ENCODE data around the gene FCER1G.

FCER1G gene

DNA sequence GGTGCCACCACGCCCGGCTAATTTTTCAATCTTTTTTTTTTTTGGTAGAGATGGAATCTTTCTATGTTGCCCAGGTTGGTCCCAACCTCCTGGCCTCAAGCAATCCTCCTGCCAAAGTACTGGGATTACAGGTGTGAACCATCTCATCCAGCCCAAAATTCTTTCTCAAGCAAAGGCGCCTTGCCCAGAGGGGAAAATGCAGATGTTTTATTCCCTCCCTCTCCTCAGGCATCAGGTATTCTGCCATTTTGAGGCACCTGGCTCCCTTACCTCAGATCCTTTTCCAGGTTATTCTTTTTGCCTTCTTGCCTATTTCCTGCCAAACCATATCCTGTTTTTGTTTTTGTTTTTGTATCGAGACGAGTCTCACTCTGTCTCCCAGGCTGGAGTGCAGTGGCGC lies 26.7 kb upstream of the FCER1G start:
- DNase-seq (ENCODE audit: low read depth, low spot score) = no peak

DNA sequence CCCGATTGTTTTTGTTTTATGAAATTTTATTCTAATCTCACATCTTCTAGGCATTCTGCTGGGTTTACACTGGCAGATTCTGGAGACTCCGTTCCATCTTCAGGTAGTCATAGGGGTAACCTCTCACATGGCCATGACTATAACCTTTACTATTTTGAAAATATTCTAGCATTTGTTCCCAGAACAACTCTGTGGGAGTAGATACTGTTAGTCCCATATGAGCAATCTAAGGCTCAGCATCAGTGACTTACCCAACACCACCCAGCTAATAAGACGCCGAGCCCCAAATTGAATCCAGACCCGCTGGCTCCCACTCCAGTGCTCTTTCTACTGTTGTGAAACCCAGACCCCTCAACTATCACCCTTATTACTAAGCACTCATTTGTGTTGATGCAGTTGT lies 26.1 kb upstream of the FCER1G start:
- no peak for DNase-seq (ENCODE audit: low read depth, low spot score)

DNA sequence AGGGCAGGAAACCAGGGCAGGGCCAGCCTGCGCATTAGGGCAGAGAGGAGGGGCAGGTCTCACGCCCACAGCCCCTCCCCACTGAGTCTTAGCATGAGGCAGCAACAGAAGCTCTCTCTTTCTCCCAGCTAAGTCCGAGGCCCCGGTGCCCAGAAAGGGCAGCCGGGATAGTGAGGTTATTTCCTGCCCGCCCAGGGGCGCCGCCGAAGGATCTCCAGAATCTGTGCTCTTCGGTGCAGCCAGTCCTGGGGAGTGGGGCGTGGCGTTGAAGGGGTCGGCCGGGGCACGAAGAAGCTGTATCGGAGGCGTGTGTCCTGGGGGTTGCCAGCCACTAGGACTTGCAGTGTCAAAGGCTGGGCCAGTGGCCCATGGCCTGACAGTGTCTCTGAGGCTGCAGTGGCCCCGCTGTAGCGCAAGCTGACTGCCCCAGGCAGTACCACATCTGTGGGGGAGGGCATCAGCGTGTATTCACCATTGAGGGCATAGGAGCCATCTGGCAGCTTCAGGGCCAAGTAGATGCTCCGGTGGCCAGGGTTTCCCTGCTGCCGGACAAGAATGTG lies 24.1 kb upstream of the FCER1G start:
- peak; percentile 60 for DNase-seq (ENCODE audit: low read depth, low spot score)

DNA sequence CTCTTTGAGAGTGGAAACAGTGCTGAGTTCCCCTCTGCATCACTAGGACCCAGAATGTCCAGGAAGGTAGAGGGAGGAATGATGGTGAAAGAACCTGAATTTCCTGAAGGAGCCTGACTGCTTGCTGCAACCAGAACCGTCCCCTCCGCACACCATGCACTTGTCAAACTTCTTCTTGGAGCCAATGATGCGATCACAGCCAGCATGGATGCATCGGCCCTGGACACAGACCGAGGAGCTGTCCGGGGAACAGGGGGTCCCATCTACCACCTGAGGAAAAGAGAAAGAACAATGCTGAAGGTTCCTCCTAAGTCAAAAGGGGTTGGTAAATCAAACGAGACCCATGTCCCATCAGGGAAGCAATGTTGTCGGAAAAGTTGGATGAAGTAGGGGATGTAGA lies 23.1 kb upstream of the FCER1G start:
- no peak for DNase-seq (ENCODE audit: low read depth, low spot score)

DNA sequence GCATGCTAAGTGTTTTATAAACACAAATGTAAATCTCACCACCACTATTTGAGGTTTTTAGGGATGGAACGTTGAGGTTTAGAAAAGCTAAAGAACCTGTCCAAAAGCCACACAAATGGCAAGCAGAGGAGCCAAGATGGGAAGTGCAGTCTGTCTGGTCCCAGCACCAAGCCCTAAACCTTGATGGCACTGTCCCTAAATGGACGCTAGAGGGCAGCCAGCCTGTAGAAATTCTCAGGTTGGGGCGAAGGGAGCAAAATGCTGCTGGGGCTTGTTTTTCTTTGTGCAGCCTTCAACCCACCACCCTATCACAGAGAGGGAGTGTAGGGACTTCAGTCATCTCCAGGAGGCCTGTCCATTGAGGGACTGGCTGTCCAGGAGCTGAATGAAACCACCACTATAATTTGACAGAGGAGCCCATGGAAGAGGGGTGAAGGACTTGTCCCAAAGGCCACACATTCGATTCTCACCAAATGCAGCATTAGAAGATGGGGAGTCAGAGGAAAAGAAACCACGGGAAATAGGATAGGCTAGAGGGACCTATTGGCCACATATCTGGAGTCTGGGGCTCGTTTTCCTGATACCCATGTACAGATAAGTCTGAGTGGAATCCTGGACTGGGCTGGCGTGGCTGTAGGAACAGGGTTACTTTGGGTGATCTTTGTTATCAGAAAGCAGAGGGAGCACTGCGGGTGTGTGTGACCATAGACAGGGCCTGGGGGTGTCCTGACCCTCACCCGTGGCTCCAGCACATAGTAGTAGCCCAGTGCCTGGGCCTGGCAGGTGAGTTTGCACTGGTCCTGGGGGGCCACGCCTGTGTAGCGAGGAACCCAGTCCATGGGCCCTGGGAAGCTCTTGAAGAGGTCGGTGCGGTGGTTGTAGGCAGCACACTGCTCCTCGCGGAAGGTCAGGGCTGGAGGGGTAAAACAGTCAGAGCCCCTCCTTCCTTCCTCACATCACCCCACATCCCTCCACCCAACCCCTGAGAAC lies 22.3 kb upstream of the FCER1G start:
- DNase-seq (ENCODE audit: low read depth, low spot score) = peak; percentile 86

DNA sequence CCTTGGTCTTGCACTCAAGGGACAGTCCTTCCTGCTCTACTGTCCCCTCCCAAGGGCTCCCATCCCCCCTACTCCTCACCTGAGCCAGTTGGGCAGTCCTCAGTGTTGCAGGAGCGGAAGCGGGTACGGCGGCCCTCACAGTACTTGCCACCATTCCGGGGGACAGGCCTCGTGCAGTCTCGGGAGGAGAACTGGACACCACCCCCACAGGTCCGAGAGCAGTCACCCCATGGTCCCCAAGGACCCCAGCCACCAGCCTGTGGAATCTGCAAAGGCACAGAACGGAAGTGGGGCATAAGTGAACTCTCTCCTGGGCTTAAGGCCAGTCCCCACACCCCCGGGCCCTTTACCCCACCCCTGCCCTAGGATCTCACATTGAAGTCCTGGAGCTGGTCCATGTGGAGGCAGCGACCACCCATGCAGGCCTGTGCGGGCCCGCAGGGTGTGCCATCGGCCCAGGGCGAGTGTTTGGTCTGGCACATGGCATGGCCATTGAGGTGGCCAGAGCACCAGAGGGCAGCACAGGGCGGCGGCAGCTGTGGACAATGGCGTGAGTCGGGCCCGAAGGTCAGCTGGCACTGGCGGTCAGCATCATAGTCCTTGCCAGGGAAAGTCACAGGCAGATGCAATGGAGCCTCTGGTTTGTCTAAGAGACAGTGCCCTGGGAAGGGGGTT lies 21.4 kb upstream of the FCER1G start:
- no peak for DNase-seq (ENCODE audit: low read depth, low spot score)

DNA sequence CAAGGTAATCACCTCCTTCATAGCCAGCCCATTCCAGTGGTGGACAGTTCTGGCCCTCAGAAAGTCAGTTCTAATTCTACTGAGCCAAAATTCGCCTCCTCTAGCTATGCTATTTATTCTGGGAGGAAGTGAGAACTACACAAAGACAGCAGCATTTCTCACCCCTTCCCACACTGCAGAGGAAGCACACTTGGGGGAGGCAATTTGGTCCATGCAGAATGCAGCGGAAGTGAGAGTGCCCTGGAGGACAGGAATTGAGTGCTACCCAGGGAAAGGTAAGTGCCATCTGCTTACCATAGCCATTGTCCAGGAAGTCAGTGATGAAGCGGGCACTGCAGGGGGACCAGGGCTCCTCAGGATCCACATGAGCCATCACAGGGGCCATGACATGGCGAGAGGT lies 19.9 kb upstream of the FCER1G start:
- no peak for DNase-seq (ENCODE audit: low read depth, low spot score)

DNA sequence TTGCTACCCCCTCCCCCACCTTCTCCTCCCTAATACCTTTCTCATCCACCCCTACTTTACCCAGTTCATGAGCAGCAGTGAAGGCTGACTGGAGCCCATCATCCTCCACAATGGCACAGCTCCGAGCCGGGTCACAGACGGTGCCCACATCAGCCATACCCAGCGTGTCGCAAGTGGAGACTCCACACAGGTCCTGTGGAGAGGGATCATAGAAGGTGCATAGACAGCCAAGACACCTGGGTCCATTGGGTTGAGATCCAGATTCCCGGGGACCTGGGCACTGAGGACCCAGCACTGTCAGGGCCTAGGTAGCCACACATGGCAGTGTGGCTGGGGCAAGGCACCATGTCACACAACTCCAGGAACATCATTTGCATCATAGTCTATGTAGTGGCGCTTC lies 19.0 kb upstream of the FCER1G start:
- no peak for DNase-seq (ENCODE audit: low read depth, low spot score)

DNA sequence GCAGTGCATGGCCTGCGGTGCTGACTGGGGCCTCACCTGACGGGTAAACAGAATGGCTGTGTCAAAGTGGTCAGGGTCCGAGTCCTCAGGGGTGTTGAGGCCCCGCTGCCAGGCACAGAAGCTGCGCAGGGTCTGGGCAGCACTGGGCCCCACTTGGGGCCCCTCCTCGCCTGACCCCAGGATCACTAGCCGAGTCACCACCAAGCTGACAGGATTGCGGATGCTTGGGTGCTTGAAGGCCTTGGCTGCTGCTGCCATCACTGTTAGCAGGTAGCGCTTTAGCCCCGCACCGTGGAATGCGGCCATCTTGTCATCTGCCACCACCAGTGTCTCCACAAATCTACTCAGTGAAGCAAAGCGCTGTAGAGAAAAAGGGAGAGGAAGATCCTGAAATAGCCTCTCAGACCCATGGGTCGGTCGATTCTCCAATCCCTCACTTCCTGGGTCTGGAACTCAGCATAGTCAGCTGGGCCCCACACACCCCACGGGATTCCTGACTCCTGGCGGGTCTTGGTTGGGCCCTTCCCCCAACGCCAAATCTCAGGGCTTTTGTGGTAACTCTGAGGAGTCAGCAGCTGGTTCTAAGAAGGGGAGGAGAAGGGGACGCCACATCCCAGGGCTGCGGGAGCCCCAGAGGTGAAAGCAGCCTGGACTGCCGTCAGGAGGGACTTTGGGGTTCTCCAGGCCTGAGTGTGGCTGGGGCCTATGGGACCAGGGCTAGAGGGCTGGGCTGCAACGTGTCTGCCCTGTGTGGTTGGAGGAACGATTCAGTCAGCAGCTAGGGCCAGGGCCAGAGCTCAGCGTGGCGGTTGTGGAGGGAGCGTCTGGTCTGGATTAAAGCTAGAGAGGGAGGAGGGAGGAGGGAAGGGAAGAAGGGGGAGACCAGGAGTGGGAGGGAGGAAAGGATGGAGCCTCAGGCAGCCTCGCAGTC lies 18.3 kb upstream of the FCER1G start:
- DNase-seq (ENCODE audit: low read depth, low spot score) = peak; percentile 70

DNA sequence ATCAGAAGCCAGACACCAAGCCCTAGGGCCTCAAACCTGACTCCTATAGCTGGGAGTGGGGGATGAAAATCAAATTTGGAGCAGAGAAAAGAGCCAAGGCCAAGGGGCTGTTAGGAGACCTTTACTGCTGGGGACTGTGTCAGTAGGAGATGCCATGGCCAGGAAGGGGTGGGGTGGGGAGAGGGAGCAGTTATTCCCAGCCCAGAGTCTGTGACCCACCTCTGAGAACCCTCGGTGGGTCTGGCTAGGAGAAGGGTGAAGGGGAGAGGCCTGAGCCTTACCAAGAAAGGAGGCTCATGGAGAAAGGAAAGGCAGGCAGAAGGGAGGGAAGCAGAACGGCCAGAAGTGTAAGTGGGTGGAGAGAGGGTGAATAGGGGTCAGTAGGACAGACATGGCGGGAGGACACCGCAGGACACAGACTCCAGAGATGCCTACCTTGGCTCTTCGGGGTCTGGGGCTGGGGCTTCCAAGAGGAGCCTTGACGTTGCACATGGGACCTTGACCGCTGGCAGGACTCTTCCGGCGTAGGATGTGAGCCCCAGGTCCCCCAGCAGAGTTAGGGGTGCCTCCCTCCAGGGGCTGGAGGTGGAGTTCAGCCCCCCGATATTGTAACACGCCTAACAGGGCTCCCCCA lies 17.4 kb upstream of the FCER1G start:
- DNase-seq (ENCODE audit: low read depth, low spot score) = no peak

DNA sequence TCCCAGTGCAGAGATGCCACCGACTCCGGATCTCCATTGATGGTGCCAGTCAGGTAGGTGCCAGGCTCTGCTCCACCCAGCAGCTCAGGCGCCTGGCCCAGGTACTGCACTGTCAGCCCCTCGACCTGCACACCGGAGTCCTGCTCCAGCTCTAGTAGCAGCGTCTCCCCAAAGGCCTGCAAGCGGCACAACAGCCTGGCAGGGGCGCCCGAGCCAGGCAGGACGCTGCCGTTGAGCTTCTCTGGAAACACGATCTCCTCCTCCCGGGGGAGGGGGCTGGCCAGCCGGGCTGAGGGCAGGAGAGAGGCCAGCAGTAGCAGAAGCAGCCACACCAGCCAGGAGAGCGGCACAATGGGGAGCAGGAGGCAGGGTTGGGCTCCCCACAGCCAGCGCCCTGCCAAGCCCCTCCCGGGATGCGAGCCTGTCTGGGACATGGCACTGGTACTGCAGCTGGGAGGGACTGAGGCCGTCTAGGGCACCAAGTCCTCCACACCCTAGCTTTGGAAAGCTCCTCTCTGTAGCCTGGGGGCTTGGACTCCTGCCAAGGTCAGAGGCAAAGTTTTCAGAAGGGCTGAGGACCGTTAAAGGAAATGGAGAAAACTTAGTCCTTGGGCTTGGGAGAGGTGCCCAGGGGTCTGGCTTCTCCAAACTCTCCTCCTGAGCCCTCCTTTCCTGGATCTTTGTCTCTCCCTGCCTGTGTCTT lies 16.8 kb upstream of the FCER1G start:
- peak; percentile 79 for DNase-seq (ENCODE audit: low read depth, low spot score)

DNA sequence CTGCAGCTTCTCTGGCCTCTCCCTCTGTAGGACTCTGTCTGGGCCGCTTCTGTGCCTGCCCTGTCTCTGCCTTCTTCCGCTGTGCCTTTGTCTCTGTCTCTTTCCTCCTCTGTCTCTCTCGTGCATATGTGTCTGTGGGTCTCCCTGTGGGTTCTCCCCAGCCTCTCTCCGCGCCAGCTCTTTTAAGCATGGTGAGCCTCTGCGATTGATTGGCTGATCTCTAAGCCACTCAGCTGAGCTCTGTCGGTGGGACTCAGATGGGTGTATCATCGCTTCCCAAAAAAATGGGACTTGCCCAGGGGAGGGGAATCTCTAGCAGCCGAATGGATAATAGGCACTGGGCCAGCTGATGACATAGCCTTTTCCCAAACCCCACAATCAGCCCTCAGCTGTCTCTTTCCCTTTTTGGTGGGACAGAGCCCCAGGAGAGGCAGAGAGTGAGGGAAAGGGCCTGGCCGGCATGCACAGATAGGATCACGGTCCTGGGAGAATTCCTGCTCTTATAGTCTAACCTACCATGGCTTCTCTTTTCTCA lies 16.1 kb upstream of the FCER1G start, which contains the start of gene ADAMTS4:
ADAMTS4 (minus strand) TSS at position 158 of the 535 bp plus-strand sequence. CDS start 427 bp downstream, outside the sequence.
- DNase-seq (ENCODE audit: low read depth, low spot score) = peak; percentile 56

DNA sequence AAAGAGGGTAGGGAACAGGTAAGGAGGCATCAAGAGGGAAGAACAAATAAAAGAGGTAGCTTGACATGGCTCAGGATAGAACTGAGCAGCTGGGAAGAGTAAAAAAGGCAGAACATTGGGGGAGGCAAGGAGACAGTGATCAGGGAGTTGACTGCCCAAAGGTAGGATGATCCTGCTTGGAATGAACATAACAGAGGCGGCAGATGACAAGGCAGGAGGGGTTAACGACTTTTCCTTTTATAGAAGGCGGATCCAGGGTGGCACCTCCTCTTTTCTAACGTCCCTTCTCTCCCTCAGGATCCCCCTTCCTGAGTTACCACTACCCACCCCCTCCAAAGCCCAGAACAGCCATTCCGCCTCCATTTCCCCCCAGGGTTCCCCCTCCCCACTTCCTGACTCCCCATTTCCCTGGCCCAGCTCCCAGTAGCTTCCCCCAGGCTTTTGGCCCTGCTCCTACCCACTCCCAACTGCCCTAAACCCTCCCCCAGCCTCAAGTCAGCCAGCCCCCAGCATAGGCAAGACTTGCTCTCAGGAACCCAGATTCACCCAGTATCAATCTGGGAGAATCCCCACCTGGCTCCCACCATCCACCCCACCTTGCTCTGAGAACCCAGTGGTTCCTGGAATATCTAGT lies 15.5 kb upstream of the FCER1G start:
- no peak for DNase-seq (ENCODE audit: low read depth, low spot score)

DNA sequence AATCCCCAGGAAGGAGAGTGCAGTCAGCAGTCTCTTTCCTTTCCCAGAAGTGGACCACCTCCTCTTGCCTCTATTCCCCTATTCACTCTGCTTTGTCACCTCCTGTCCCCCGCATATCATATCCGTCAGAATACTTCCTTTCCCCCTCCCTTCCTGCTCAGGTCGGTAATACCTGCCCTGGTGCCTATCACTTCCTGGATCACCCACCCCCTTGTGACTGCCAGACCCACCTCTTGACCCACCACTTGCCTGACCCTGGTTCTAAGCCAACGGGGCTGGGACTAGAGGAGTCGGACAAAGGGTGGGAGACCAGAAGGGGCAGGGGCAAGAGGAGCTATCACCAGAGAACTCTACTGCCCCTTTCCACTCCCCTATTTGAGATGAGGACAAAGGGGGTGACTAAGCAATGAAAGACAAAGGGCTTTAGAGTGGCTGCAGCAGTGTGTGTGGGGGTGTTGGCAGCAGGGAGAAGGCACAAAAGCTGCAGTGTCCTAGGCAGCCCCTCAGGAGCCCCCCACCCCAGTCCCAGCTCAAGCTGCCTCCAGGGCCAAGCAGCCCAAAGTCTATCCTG lies 14.6 kb upstream of the FCER1G start:
- DNase-seq (ENCODE audit: low read depth, low spot score) = no peak

DNA sequence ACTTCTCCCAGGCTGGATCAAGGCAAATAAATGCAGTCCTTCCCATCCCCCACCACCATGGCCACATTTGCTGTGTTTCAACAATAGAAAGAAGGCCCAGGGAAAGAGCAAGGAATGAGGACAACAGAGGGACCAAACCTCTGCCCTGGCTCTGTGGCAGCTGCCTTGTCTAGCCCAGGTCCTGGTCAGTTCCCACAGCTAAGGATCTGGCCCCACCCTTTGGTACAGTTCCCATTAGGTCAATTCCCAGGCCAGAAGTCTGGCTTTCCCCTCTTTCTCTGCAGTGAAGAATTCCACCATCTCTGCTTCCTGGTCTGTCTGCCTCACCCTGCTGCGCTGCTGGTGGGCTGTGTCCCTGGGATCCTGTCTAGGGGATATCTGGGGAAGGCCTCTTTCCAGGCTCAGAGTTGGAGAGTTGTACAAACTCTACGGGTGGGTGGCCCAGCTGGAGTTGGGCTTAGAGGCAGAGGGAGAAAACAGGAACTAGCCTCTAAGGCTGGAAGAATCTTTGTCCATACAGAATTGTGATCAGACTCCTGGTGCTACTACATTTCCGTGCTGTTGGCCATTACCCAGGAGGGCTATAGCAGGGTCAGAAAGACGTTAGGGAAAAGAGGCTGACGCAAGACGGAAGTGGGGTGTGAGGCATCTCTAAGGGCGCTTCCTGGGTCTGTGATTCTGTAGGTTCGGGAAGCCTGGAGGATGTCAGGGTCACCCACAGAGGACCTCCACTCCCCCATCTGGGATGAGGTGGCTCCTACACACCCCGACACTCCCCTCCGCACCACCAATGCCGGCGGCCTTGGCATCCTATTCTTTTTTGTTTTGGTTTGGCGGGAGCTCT lies 13.9 kb upstream of the FCER1G start:
- no peak for DNase-seq (ENCODE audit: low read depth, low spot score)

DNA sequence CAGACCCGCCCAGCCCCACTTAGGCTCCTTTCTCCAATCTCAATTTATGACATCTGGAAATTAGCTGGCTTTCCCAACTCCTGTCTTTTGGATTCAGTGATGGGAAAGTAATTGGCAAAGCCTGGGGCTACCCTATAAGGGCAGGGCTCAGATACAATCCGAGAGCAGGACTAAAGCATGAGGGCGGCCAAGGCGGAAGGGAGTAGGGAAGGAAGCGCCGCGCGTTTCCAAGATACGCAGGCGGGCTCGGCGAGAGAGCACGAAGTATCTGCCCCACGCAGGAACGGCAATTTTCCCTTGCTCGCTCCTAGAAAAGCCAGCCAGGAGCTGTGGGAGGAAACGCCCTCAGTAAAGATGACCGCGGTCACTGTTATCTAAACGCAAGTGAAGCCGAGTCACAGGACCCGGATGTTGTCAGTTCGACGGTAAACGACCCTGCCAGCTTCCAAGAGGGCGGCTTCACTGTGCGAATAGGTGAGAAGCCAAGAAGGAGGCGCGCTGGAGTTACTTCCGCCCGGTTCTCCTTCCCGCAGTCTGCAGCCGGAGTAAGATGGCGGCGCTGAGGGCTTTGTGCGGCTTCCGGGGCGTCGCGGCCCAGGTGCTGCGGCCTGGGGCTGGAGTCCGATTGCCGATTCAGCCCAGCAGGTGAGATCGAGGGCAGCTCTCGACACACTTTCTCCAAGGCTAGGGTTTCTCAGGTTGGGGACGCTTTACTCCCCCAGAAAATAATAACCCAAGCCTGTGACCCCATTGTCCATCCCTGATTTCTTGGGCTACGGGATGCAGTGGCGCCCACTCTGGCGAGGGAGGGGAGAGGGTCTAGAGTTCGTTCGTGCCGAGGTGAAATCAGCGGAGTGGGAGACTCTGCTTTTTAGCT lies 13.0 kb upstream of the FCER1G start, which contains the start of gene NDUFS2:
NDUFS2 (plus strand) TSS at position 532 of the 877 bp plus-strand sequence; CDS start at position 551, 19 bp downstream.
- peak; percentile 99 for DNase-seq (ENCODE audit: low read depth, low spot score)
